Mammary epithelial cell (primary cell): ENCODE measurements around the gene CACNA2D1.

Experiments used
- EZH2 ChIP-seq: IDR thresholded peaks from 2 replicates; pipeline ENCODE4 v1.6.1; 2012; ENCODE audit warnings: low read length, inconsistent platforms, borderline replicate concordance
- TF ChIP-seq, protein P1 (sequence below), 2 donors: IDR thresholded peaks in 1 of 2; conservative IDR thresholded peaks in 1 of 2; 2 replicates each; pipeline ENCODE4 v1.5.1; 2011 to 2012; ENCODE audit warnings: inconsistent platforms in 2 of 2, low read length in 2 of 2, mild to moderate bottlenecking in 2 of 2, control low read depth in 1 of 2, low read depth in 1 of 2; ENCODE audit not compliant: insufficient read depth in 1 of 2; ENCODE audit errors: extremely low read depth in 1 of 2

DNA sequence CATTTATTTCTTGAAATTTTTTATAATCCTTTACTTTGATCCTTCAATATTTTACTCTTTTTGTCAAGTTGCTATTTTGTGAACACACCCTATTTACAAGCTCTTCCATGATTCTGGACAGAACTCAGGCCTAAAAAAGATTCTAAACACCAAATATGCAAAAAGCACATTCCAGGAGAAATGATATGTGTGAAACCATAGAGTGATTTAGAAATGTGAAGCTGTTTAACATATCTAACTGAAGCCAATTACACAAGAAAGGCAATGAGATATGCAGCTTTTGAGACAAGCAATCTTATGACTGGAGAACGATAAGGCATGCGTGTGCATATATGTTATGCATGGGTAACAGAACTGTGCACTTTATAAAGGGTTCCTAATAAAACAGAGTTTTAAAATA is 243.0 kb downstream of the CACNA2D1 start:
- TF ChIP-seq, protein P1, sequence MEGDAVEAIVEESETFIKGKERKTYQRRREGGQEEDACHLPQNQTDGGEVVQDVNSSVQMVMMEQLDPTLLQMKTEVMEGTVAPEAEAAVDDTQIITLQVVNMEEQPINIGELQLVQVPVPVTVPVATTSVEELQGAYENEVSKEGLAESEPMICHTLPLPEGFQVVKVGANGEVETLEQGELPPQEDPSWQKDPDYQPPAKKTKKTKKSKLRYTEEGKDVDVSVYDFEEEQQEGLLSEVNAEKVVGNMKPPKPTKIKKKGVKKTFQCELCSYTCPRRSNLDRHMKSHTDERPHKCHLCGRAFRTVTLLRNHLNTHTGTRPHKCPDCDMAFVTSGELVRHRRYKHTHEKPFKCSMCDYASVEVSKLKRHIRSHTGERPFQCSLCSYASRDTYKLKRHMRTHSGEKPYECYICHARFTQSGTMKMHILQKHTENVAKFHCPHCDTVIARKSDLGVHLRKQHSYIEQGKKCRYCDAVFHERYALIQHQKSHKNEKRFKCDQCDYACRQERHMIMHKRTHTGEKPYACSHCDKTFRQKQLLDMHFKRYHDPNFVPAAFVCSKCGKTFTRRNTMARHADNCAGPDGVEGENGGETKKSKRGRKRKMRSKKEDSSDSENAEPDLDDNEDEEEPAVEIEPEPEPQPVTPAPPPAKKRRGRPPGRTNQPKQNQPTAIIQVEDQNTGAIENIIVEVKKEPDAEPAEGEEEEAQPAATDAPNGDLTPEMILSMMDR (conservative IDR thresholded peaks at IDR 0.05 in 1 of 2, IDR thresholded peaks at IDR 0.05 in 1 of 2; ENCODE audit: extremely low read depth in 1 of 2, insufficient read depth in 1 of 2, low read depth in 1 of 2, low read length in 2 of 2): no peak
- TF ChIP-seq EZH2: no peak
